MCF 10A (cell line): Measurements from ENCODE around the gene RTN3. TPM values are rescaled to one million over a fixed set of nuclear protein-coding genes. Genes with fewer than 3 reads are reported as not detected.

Source experiments
- BruUV-seq: library from RNA; stranded (reverse); fragments of 400-500 nt; replicated peaks from 2 replicates; lab custom pipeline; 2021; lab: Mats Ljungman, UMichigan
- CTCF ChIA-PET: fragments of 300-600 bp; sonication (Branson Sonifier 250); formaldehyde crosslinking; extraction: SDS; loops from one replicate; lab custom pipeline; 2021; ENCODE audit warnings: antibody characterized with exemption, inconsistent platforms; lab: Yijun Ruan, JAX
- POLR2A ChIA-PET: fragments of 300-600, 350-650 bp; sonication (Branson Sonifier 250); formaldehyde crosslinking; extraction: SDS; loops from one replicate; lab custom pipeline; 2020; ENCODE audit warnings: antibody characterized with exemption, inconsistent platforms; lab: Yijun Ruan, JAX
- DNase-seq: peaks from one replicate; pipeline ENCODE4 v3.0.0-alpha.2; 2018; ENCODE audit not compliant: unreplicated experiment
- H3K27ac Mint-ChIP-seq: one replicate; pipeline ENCODE4 v1.8.0; 2022; ENCODE audit warnings: mild to moderate bottlenecking, low read depth, mixed read lengths; ENCODE audit not compliant: unreplicated experiment
- H3K27me3 Mint-ChIP-seq: one replicate; pipeline ENCODE4 v1.8.0; 2022; ENCODE audit warnings: mixed read lengths; ENCODE audit not compliant: insufficient read depth, unreplicated experiment
- H3K36me3 Mint-ChIP-seq: one replicate; pipeline ENCODE4 v1.8.0; 2022; ENCODE audit warnings: mild to moderate bottlenecking, moderate library complexity, mixed read lengths; ENCODE audit not compliant: insufficient read depth, unreplicated experiment
- H3K4me1 Mint-ChIP-seq: one replicate; pipeline ENCODE4 v1.8.0; 2022; ENCODE audit warnings: mixed read lengths; ENCODE audit not compliant: insufficient read depth, unreplicated experiment
- H3K4me3 Mint-ChIP-seq: one replicate; pipeline ENCODE4 v1.8.0; 2022; ENCODE audit warnings: mild to moderate bottlenecking, moderate library complexity, mixed read lengths; ENCODE audit not compliant: unreplicated experiment
- H3K9me3 Mint-ChIP-seq: one replicate; pipeline ENCODE4 v1.8.0; 2022; ENCODE audit warnings: mixed read lengths; ENCODE audit not compliant: unreplicated experiment
- CTCF ChIP-seq: fragments of 200-600 bp; IDR thresholded peaks from one replicate; pipeline ENCODE4 v1.8.0; 2022; ENCODE audit warnings: antibody characterized with exemption, mild to moderate bottlenecking; ENCODE audit not compliant: unreplicated experiment
- intact Hi-C: fragments of 100-400 bp; cut with micrococcal nuclease; formaldehyde crosslinking; loops from 2 replicates; pipeline ENCODE4 v1.14.1; 2022
- total RNA-seq: library from RNA; stranded (reverse); gene quantifications from 2 replicates; pipeline ENCODE4 v1.2.3, GENCODE V29; 2022

The RTN3 gene
- total RNA-seq, 1 experiment from 2014 or later, result 95.4 TPM

- Mint-ChIP-seq H3K9me3 (no peaks in the 10 kb centered on the region), H3K27me3 (no peaks in the 10 kb centered on the region), H3K4me3 (no peak overlapping the region), H3K4me1 (peaks cover 10% of the 10 kb centered on the region), H3K36me3 (peaks cover 37% of the 10 kb centered on the region), H3K27ac (peak overlapping the region; percentile 49)
- POLR2A ChIA-PET, result no interaction called here
- TF ChIP-seq CTCF, result no peak
- DNase-seq, result no peak
- CTCF ChIA-PET, result interaction anchor here (0.5 to 3.0 kb wide), 8 partner anchors 24 to 182 kb away, joined by 3 to 16 read pairs (median 4); no protein-coding TSS in a partner anchor
- intact Hi-C loops, result no loop called here
- no TSS peak for BruUV-seq
These were observed 20.3 kb upstream of the RTN3 start for GRCh38 chr11:63660972-63661371.

- ChIA-PET CTCF (interaction anchor here (0.6 to 1.1 kb wide), 3 partner anchors 76 to 1747 kb away, joined by 3 read pairs; no protein-coding TSS in a partner anchor), POLR2A (interaction anchor here (12.9 kb wide), 1 partner anchor 19 kb away, joined by 270 read pairs; the partner anchor contains the start of gene RTN3)
- intact Hi-C loops, result no loop called here
- no TSS peak for BruUV-seq
- Mint-ChIP-seq H3K27me3 (no peaks in the 10 kb centered on the region), H3K9me3 (no peaks in the 10 kb centered on the region), H3K36me3 (peaks cover 25% of the 10 kb centered on the region), H3K27ac (peak overlapping the region; percentile 82), H3K4me1 (peaks cover 25% of the 10 kb centered on the region), H3K4me3 (no peak overlapping the region)
- peak; percentile 70 for DNase-seq
- no peak for TF ChIP-seq CTCF
These were observed 17.5 kb upstream of the RTN3 start for GRCh38 chr11:63663809-63664208.

DNA sequence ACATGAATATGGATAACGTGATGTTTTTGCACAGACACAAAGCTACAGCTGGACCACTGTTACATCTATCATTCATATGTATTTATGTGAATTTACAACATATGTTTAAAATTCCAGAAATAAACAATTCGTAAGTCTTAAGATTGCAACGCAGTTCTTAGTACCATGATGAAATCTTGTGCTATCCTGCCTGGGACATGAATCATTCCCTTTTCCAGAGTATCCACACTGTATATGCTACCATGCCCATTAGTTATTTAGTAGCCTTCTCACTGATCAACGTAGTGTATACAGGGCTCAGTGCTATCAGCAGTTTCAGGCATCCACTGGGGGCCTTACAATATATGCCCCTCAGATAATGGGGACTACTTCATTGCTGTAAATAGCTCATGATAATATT lies 14.4 kb upstream of the RTN3 start:
- TF ChIP-seq CTCF, result no peak
- POLR2A ChIA-PET, result interaction anchor here (0.6 to 12.9 kb wide), 10 partner anchors 8 to 1009 kb away, joined by 3 to 270 read pairs (median 4); partner anchors contain the start of gene RTN3
- no TSS peak for BruUV-seq
- H3K9me3 Mint-ChIP-seq, result no peaks in the 10 kb centered on the region
- intact Hi-C loops, result no loop called here
- DNase-seq, result peak; percentile 52
- H3K4me1 Mint-ChIP-seq, result peaks cover 25% of the 10 kb centered on the region
- H3K27me3 Mint-ChIP-seq, result no peaks in the 10 kb centered on the region
- peak overlapping the region; percentile 79 for H3K27ac Mint-ChIP-seq
- H3K4me3 Mint-ChIP-seq, result peak overlapping the region; percentile 84
- CTCF ChIA-PET, result interaction anchor here (0.6 to 1.5 kb wide), 6 partner anchors 8 to 872 kb away, joined by 3 to 7 read pairs (median 4); no protein-coding TSS in a partner anchor
- H3K36me3 Mint-ChIP-seq, result peaks cover 36% of the 10 kb centered on the region

DNA sequence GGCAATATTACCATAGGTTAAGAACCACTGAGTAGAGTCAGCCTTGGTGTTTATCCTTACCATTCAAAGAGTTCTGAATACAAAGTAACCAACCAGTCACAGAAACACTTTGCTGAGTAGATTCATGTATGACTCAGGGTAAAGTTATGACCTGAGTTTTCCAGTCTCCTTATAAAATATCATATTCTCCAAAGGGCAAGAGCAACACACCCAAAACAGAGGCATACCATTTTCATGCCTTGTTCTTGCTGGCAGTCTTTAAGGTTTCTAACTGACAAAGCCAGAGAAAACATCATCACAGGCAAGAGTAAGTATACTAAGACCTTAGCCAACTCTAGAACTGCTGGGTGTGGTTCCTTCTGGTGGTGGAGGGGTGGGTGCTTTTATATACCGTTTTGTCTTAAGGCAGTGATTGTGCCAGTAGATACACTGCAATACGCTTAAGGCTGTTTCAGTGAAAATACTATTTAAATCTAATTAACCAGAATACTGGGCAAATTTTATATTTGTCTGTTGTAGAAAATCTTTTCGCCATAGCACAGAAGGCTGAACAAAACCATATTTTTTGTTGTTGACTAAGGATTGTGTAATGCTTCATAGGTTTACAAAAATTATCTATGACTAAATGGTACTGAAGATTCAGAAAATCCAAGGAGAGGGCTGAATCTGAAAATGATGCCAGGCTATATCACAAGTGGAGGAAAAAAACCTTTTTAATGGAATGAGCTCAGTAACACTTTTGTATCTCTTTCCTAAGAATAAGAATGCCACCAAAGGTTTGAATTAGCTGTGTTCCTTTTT lies 13.1 kb upstream of the RTN3 start:
- Mint-ChIP-seq H3K4me1 (peaks cover 32% of the 10 kb centered on the region), H3K27me3 (no peaks in the 10 kb centered on the region), H3K9me3 (no peaks in the 10 kb centered on the region), H3K27ac (peak overlapping the region; percentile 79), H3K4me3 (peak overlapping the region; percentile 84), H3K36me3 (peaks cover 36% of the 10 kb centered on the region)
- peak; percentile 81 for DNase-seq
- TF ChIP-seq CTCF, result no peak
- CTCF ChIA-PET, result interaction anchor here (0.5 to 3.8 kb wide), 10 partner anchors 14 to 647 kb away, joined by 3 to 28 read pairs (median 4); no protein-coding TSS in a partner anchor
- POLR2A ChIA-PET, result interaction anchor here (1.0 to 12.9 kb wide), 9 partner anchors 10 to 135 kb away, joined by 3 to 270 read pairs (median 5); partner anchors contain the start of gene RTN3
- TSS peak; percentile 90 for BruUV-seq
- intact Hi-C loops, result no loop called here
